HG03097 (cell line): Measurements from ENCODE around the gene OLIG3.

Experiments used
- ATAC-seq: cut with Tn5 transposase; IDR thresholded peaks from one replicate; pipeline ENCODE4 v1.9.1; 2021; ENCODE audit not compliant: unreplicated experiment, low FRiP score

The OLIG3 gene

DNA sequence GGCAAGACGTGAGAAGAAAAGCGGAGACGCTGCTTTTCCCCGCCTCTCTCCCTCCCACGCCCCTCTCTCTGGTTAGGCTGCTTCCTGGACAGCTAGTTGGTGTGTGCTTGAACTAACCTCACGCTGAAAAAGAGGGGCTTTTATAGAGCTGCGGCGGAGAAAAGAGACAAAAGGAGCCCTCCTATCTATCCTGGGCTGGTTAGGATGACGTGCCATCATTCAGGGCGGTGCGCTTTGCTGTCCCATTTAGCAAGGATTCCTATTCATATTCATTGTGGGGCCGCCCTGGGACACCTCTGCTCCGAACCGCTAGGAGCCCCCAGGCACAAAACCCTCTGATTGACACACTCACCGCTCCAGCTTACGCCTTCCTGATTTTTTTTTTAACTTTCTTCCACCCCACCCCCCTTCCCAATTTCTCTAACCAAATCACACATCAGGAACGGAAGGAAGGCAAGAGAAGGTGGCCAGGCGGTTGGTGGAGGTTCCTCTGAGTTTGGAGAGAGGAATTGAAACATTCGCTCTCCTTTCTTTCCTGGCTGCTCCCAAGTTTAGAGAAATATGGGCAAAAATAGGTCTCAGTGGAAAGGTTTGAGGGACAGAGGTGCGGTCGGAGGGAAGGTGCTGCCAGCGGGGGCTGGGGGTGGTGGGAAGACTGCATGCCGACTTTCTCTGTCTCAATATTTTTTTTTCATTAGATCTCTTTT lies at the start of gene OLIG3:
OLIG3 (minus strand) TSS at position 114 of the 707 bp plus-strand sequence. CDS start 224 bp downstream, outside the sequence.
- no peak for ATAC-seq

DNA sequence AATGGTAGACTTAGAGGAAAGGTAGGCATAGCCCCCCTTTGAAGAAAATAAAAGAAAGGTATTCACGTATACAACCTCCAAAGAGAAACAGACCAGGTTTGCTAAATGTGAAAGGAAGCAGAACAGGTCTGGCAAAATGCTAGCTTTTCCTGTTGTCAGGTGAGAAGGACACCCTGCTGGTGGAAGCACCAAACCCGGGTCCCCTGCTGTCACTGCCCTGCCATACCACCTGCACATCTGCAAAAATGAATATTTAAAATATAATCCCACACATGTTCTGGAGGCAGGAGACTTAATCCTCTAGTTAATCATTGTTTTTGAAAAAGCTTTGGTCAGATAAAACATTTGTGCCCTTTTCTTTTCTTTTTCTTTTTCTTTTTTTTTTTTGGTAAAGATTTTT lies 48.9 kb upstream of the OLIG3 start:
- no peak for ATAC-seq

DNA sequence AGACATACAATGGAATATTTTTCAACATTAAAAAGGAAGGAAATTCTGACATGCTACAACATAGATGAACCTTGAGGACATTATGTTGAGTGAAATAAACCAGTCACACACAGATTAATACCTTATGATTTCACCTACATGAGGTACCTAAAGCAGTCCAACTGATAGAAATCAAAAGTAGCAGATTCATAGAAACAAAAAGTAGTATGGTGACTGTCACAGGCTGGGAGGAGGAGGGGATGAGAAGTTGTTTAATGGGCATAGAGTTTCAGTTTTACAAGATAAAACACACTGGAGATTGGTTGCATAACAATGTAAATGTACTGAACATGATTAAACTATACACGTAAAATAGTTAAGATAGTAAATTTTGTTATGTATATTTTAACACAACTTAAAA lies 48.5 kb upstream of the OLIG3 start:
- ATAC-seq, result no peak

DNA sequence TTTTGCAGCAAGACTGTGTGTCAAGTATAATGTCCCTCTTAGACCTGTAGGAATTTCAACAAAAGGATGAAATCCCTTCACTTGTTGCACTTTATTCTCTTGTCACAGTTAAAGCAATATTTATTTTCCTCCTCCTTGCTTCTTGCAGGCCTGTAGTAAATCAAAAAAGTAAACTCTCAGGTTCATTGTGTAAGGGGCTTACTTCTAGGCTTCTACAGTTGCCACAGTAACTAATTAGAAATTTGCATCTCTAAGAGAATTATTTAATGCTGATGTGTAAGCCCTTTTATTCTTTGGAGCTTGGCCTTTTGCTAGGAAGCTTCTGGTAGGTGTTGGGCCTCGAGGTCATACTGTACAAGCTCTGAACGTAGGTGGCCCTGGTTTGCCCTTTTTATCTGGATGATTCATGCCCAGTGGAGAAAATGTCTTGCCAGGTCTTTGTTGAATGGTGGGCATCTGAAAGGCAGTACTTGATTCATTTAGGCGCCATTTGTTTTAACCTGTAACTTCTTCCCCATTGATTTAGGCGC lies 47.4 kb upstream of the OLIG3 start:
- no peak for ATAC-seq

DNA sequence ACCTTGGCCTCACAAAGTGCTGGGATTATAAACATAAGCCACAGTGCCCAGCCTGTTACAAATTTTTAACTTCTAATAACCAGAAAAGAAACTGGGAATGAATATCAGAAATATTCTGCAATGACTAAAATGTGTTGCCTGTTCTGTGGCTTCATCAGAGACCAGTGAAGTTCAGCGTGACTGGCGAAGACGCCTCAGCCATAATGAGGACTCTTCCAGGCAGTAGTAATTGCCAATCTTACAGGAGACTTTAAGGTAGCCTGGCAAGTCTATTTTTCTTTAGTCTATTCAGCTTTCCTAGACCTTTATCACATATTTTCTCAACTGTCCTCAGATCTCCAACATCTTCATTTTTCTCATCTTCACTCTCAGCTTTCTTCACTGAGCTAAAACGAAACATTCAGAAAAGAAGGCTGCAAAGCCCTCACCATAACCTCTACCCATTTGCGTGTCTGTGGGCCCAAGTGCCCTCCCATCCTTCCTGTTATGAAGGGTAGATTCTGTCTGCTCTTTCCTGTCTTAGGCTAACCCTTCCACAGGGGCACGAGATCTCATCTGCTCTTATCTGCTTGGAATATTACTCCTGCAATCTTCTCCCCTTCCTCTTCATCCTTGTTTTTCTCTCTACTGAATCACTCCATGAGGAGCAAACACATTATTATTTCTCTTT lies 42.0 kb upstream of the OLIG3 start:
- no peak for ATAC-seq

DNA sequence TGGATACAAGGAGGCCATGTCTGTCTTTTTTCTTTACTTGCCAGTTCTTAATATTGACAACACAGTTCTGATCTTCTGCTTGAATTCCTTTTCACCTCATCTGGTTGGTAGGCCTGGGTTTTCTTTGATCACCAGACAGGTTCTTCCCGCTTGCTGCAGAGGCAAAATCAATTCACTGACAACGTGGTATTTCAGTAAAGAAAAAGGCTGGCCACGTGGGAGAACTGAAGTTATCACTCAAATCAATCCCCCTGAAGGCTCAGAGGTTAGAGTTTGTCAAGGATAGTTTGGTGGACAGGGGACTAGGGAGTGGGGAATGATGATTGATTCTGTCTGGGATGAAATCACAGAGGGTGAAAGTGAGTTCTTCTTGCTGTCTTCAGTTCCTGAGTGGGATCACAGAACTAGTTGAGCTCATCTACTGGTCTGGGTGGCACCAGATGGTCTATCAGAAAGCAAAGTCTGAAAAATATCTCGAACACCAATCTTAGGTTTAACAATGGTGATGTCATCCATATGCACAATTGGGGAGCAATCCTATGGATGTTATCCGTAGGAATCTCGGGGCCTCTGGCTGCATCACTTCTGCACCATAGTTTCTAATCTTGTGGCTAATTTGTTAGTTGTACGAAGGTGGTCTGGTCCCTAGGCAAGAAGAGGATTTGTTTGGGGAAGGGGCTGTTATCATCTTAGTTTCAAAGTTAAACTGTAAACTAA lies 37.3 kb upstream of the OLIG3 start:
- no peak for ATAC-seq

DNA sequence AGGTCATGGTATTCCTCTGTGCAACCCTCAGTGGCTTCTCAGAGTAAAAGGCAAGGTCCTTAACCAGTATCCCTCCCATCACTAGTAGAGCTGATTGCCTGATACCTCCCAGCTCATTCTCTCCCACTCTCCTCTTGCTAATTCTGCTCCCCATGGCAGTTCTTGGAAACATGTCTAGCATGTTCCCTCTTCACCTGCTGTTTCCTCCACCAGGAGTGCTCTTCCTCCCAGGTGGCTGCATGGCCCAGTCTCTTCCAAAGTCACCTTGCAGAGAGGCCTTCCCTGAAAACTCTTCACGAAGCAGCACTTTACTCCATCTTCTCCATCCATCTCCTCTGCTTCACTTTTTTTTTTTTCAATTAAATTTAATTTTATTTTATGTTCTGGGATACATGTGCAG lies 36.2 kb upstream of the OLIG3 start:
- ATAC-seq, result no peak

DNA sequence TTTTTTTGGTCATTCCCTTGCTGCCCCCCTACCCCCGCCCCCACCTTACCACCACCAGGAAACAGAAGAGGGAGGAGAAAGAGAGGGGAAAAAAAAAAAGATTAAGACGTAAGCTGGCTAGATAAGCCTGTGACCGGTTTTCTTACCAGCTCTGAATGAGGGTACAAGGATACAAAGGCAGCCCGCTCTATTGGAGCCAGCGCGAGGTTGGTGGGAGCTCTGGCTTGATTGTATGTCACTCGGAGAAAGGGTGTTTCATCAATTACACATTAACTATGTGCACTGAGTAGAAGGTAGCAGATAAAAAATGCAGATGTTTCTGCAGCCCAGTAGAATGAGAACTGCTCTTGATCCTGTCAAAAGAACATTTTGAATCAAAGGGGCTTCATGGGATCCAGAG lies 28.6 kb upstream of the OLIG3 start:
- ATAC-seq, result no peak

DNA sequence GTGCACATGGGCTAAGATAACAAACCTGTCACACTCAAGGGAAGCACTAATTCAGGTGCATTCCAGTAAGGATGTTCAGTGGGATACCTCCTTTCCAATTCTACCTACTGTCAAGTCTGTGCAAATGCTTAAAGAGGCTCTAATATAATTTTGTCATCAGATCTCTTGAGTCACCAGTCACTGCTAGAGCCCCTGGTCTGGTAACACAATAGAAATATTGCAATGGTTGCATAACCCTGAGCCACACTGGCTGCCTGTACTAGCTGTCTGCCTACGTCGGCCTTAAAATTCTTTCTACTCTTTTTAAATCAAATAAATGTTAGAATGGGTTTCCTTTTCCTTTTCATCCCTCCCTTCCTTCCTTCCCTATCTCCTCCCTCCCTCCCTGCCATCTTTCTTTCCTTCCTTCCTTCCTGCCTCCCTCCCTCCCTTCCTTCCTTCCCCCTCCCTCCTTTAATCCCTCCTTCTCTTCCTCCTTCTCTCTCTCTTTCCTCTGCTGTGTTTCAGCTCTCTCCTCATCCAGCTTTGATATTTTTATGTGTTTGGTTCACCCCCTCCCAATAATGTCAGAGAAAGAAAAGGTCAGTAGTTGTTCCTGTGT lies 28.1 kb upstream of the OLIG3 start:
- no peak for ATAC-seq

DNA sequence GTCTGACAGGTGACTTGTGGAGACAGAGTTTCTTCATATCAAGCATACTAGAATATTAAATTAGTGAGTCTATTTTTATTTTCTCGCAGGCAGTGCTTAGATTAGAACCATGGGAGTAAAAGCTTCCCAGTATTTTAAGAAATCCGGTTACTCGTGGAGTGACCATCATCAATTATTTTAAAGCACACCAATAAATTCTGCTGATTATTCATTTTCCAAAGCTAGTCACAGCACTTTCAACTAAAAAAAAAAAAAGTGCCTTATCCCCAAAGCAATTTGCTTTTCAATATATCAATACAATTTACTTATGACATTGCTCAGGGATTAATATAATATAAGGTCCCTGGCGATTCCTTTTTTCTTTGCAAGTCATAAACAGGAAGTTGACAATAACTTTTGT lies 26.3 kb upstream of the OLIG3 start:
- no peak for ATAC-seq

DNA sequence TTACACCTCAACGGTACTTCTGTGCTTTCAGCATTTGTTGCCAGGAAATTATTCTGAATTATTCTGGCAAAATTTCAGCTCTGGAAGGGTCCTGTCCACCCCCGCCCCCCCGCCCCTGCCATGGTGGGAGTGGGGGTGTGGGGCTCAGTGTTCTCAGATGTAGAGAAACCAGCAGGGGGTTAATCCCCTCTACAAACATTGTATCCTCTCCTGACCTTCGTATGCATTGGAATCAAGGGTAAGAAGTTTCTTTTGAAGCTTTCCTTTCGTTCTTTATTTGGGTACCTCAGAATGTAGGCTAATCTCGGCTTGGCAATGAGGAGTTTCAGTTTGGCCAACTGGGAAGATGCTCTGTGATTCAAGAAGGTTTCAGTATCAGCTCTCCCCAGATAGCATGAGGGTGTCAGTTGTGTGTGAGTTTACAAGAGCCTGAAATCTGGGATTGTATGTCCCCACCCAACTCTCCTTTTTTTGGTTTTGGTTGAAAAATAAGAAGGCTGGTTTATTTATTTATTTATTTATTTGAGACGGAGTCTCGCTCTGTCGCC lies 25.5 kb upstream of the OLIG3 start:
- ATAC-seq, result no peak

DNA sequence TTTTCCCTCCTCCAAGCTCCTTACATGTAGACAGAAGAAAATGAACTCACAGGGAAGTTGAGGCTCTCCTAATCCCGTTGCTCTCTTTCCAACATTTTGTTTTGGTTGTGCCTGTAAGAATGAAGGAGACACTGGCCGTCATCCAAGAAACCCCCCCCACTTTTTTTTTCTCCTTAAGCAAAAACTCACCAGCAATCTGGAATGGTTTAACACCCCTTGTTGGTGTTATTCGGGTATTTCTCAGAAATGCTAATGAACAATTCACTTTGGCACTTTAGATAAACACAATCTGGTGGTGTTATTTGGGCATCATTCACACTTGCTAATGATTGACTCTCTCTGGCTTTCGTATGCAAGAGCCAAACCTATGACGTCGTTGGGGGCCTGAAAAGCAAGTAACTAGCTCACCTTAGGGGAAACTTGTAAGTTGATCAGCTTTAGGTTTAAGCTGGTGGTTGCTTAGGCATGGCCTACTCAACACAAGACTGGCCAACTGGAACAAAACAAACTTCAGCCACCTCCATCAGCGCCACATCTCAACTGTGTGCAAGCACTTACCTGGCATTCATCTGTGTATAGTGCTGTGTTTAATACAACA lies 24.3 kb upstream of the OLIG3 start:
- no peak for ATAC-seq

DNA sequence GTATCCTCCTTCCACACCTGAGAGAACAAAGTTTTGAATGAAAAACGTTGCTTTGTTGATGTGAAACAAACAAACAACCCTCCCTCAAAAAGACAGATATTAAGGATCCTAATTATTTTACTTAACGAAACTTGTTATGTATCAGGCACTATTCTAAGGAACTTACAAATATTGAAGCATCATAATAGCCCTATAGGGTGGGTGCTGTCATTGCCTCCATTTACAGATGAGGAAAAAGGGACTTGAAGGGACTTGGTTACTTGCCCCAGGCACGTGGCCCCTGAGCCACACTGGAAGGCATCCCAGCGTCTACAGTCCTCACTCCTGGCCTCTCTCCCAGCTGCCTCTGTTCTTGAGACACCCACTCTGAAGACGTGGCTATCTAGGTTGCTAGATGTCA lies 20.2 kb upstream of the OLIG3 start:
- no peak for ATAC-seq

DNA sequence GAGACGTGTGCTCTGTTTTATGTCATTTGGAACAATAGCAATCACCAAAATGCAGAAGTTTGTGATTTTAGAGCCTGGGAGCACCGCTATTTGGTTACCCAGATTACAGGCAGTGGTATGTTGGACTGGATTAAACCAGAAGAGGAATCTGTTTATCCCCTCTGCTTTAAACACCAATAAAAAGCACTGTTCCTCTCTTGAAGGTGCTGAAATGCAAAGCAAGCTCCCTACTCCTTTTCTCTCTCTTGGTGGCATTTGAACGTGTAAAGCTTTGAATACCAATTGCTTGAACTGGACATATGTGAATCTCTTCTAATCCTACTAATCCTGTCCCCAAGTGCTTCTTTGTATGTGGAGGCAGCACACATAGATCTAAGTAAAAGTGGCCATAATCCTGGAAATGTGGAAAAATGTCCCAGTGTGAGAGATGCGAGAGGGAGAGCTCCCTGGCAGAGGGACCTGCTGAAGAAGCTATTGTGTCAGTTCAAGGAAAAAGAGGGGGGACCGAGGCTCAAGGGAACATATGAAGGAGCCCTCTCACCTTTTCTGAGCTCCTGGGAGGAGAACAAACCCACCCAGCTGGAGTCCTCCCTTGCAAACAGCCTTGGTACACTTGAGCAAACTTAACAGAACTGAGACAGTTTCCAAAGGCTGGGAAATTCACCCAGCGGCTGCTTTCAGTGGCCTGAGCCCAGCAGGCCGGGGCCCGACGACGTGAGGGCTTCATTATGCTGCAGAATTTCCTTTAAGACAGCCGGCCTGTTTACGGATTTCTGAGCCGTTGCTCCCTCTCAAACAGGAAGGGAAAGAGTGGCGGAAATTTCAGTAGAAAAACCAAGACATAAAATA lies 18.8 kb upstream of the OLIG3 start:
- no peak for ATAC-seq

DNA sequence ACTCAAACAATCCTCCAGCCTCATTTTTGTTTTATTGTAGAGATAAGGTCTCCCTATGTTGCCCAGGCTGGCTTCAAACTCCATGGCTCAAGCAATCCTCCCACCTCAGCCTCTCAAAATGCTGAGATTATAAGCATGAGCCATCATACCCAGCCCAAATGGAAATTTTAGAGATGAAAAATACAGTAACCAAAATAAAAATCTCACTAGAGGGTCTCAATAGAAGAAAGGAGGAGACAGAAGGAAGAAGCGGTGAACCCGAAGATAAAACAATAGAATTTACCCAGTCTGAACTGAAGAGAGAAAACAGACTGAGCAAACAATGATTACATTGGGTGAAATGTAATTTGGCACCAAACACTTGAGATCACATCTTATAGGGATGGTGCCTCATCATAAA lies 16.7 kb upstream of the OLIG3 start:
- ATAC-seq, result no peak

DNA sequence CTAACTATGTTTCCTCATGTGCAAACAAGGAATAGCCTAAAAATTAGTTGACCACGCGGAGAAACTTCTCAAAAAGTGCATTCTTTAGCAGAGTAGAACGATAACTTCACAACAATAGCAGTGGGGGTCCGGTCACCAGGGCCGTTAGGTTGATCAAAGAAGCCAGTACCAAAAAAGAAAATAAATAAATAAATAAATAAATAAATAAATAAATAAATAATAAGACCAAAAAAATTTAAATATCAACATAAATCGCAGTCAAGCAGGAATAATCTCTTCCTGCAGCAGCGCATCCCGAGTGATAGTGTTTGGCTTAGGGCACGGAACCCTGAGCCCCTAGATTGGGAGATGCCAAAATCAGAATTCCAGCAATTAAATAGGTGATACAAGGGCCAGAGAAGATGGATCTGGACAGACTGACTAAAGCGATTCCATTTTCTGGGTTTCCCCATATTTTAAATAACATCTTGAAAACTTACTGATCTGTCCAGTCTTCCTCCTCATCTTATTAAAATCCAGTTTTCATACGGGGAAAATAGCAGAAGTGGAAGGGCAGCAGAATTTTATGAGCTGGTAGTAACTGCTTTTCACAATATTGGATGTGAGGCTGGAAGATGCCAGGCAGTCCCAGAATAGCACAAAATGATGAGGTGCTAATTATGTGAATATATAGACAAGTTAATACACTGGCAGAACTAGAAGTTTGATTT lies 4.4 kb upstream of the OLIG3 start:
- ATAC-seq, result no peak

DNA sequence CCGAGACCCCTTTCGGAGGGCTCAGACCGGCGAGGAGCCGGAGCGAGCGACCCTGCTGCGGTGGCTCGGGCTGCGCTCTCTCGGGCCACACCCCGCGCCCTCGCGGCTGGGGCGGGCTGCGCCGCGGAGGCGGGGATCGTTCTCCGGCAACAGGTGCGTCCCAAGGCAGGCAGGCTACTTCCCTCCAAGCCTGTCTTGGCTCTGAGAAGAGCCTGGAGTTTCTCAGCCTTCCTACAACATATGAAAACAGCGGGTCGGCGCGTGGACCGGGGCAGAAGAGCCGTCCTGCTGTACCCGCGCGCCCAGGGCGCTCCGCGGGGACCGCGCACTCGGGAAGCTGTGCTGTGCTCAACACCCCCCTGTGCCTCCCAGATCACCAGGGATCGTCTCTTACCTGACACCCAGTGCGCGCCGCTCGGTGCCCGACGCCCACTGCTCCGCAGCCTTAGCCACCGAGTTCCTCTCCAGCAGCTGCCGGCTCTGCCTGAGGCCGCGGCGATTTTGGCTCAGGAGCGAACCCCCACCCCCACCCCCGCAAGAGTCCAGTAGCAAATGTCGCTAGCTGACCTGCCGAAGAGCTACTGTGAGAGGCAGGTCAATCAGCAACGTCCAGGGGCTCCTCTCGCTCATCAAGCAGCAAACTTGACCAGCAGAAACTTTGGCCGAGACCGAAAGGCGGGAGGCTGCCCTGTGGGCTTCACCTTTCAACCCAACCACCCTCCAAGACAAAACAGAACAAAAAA lies 3.7 kb upstream of the OLIG3 start:
- no peak for ATAC-seq
